ENCODE results near the gene TUSC2.
A peak's percentile ranks its signal among the peaks of the same experiment; 100 is the strongest.

Gene TUSC2

DNA sequence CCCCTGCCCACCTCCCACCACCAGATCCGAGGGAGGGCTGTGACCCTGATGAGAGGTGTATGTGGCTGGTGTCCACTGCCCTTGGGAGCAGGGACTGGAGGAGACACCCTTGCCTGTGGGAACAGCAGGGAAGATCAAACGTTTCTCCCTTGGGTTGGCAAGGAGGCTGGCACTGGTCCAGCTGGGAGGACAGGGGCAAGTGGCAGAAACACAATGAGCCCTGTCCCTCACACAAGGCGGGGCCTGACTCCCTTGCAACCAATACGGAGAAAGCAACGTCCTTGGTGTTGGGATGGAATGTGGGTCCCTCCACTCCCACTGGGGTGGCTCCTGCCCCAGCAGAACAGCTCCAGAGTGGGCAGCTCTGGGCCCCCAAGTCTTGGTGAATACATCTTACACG lies 10.7 kb downstream of the TUSC2 start:
- Histone ChIP-seq H4K20me1 (ENCODE audit: insufficient read depth, low read length) (no peaks in the 10 kb centered on the region), H3K9me2 (replicated peaks; ENCODE audit: insufficient read depth, low read length) (no peaks in the 10 kb centered on the region), H3K27ac (ENCODE audit: low read length) (no peak overlapping the region), H3K4me1 (ENCODE audit: low read length) (0 out of 2 replicates have a peak, but pooled peaks cover 8% of the 10 kb centered on the region), H3K9me3 (replicated peaks; ENCODE audit: insufficient read depth, low read length) (no peaks in the 10 kb centered on the region), H3K4me2 (ENCODE audit: low read depth, low read length) (no peak overlapping the region), H3F3A (ENCODE audit: insufficient read depth, low read length) (no peaks in the 10 kb centered on the region), H3K36me3 (replicated peaks; ENCODE audit: insufficient read depth, low read length) (no peaks in the 10 kb centered on the region), H3K27me3 (replicated peaks; ENCODE audit: insufficient read depth, low read length) (no peaks in the 10 kb centered on the region), H3K79me2 (ENCODE audit: low read length) (peaks cover 12% of the 10 kb centered on the region; the same call in 1 of the 2 replicates), H3K9ac (ENCODE audit: low read length) (no peak overlapping the region), H2AFZ (ENCODE audit: low read length) (no peak overlapping the region), H3K4me3 (ENCODE audit: low read length) (no peak overlapping the region)
- no peak for DNase-seq
- TF ChIP-seq CTCF (IDR thresholded peaks at IDR 0.05; ENCODE audit: low read length) (no peak), EZH2phosphoT487 (IDR thresholded peaks at IDR 0.05; ENCODE audit: low read length) (no peak), EZH2 (optimal IDR thresholded peaks at IDR 0.05; ENCODE audit: low read depth, low read length) (no peak)

DNA sequence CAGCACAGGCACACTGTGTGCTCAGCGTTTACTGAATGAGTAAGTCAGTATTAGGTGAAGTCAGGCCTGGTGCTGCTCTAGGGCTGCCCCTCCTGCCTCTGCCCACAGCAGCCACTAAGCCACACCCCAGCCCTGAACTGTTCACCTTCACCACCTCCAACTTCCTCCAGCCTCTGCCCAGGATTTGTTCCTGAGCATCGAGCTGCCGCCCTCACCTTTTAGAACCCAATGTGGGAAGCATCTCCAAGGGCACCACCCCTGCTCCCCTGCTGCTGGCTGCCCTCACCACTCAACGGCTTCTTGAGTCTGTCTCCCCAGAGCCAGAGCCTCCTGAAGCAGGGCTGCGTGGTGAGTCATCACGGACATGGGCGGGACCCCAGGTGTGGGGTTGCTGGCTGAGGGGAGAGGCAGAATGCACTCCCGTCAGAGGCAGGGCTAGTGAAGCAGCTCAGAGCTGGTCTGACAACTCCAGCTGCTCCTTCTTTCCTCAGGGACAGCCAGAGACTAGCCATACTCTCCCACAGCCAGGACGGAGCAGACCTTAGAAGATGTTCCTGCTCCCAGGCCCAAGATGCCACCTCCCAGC lies 11.3 kb downstream of the TUSC2 start:
- H3K4me1 ChIP-seq (ENCODE audit: low read length) = 0 out of 2 replicates have a peak, but pooled peaks cover 8% of the 10 kb centered on the region
- H3K36me3 ChIP-seq (replicated peaks; ENCODE audit: insufficient read depth, low read length) = no peaks in the 10 kb centered on the region
- no peaks in the 10 kb centered on the region for H3K9me3 ChIP-seq (replicated peaks; ENCODE audit: insufficient read depth, low read length)
- no peaks in the 10 kb centered on the region for H3K27me3 ChIP-seq (replicated peaks; ENCODE audit: insufficient read depth, low read length)
- 0 out of 2 replicates have a peak overlapping the region, but pooled peaks have one; percentile 7 for H3K27ac ChIP-seq (ENCODE audit: low read length)
- TF ChIP-seq EZH2phosphoT487 (IDR thresholded peaks at IDR 0.05; ENCODE audit: low read length) (no peak), CTCF (IDR thresholded peaks at IDR 0.05; ENCODE audit: low read length) (no peak), EZH2 (optimal IDR thresholded peaks at IDR 0.05; ENCODE audit: low read depth, low read length) (no peak)
- no peak overlapping the region for H3K4me3 ChIP-seq (ENCODE audit: low read length)
- DNase-seq = no peak
- H3F3A ChIP-seq (ENCODE audit: insufficient read depth, low read length) = no peaks in the 10 kb centered on the region
- H3K9ac ChIP-seq (ENCODE audit: low read length) = no peak overlapping the region
- no peaks in the 10 kb centered on the region for H4K20me1 ChIP-seq (ENCODE audit: insufficient read depth, low read length)
- no peak overlapping the region for H2AFZ ChIP-seq (ENCODE audit: low read length)
- H3K4me2 ChIP-seq (ENCODE audit: low read depth, low read length) = no peak overlapping the region
- H3K9me2 ChIP-seq (replicated peaks; ENCODE audit: insufficient read depth, low read length) = no peaks in the 10 kb centered on the region
- H3K79me2 ChIP-seq (ENCODE audit: low read length) = peaks cover 12% of the 10 kb centered on the region; the same call in 1 of the 2 replicates

GRCh38 chr3:50314816-50315215 lies 13.2 kb downstream of the TUSC2 start:
- no peak for TF ChIP-seq EZH2 (optimal IDR thresholded peaks at IDR 0.05; ENCODE audit: low read depth, low read length)
- TF ChIP-seq EZH2phosphoT487 (IDR thresholded peaks at IDR 0.05; ENCODE audit: low read length) = no peak
- no peak for TF ChIP-seq CTCF (IDR thresholded peaks at IDR 0.05; ENCODE audit: low read length)
- Histone ChIP-seq H4K20me1 (ENCODE audit: insufficient read depth, low read length) (no peaks in the 10 kb centered on the region), H2AFZ (ENCODE audit: low read length) (no peak overlapping the region), H3K9ac (ENCODE audit: low read length) (no peak overlapping the region), H3K9me3 (replicated peaks; ENCODE audit: insufficient read depth, low read length) (no peaks in the 10 kb centered on the region), H3K27me3 (replicated peaks; ENCODE audit: insufficient read depth, low read length) (no peaks in the 10 kb centered on the region), H3K9me2 (replicated peaks; ENCODE audit: insufficient read depth, low read length) (no peaks in the 10 kb centered on the region), H3F3A (ENCODE audit: insufficient read depth, low read length) (no peaks in the 10 kb centered on the region), H3K4me3 (ENCODE audit: low read length) (no peak overlapping the region), H3K79me2 (ENCODE audit: low read length) (peaks cover 4% of the 10 kb centered on the region; the same call in 1 of the 2 replicates), H3K4me1 (ENCODE audit: low read length) (0 out of 2 replicates have a peak, but pooled peaks cover 5% of the 10 kb centered on the region), H3K36me3 (replicated peaks; ENCODE audit: insufficient read depth, low read length) (no peaks in the 10 kb centered on the region), H3K27ac (ENCODE audit: low read length) (no peak overlapping the region), H3K4me2 (ENCODE audit: low read depth, low read length) (no peak overlapping the region)
- no peak for DNase-seq

Data from MM.1S (cell line).